ENCODE results near the gene ERO1B. TPM values are rescaled to one million over a fixed set of nuclear protein-coding genes. Genes with fewer than 3 reads are reported as not detected.

The ERO1B gene
- total RNA-seq, 1 donor = 5.2 TPM

DNA sequence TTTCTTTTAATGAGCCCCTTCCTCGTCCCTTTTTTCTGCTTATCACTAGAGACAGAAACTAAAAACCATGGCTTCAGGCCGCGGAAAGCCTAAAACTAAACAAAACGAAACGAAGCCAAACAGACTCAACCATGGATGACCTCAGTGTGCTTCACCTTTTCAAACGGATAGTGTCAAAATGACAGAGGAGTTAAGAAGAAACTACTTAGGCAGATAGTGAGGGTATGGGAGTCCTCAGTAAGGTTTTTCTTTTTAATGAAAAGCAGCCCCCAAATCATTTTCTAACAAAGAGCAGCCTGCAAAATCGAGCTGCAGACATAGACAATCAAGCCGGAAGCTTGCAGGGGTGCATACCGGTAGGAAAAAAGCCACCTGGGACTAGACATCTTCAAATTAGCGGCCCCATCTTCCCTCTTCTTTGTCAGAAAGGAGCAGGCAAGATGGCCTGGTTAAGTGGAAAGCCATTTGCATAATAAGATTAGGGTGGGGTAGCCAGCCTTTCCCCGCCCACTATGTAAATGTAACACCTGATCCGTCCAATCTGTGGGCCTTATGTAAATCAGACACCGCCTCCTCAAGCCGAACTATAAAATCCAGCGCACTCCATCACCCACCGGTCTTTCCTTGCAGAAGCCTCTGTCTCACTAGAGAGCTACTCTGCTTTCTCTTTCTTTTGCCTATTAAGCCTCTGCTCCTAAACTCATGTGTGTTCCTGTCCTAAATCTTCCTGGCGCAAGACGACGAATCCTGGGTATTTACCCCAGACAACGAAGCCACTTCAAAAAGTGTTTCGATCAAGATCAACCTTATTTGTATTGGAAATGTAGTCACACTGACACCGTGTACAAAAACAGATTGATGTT is 6.2 kb upstream of the ERO1B start:
- peak; percentile 33 for DNase-seq (ENCODE audit: low read depth)

DNA sequence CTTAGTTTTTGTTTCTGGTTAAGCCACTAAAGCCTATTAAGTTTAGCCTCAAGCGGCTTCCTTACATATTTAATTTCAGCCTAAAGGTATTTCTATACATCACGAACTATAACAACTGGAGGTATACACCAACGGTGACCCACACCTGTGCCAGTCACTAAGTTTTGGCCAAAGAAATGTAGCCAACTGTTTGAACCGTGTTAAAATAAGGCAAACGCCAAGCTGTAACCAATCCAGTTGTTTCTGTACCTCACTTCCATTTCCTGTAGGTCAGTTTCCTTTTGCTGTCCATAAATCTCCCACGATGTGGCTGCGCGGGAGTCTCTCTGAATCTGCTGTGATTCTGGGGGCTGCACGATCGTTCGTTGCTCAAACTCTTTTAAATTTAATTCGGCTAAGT is 5.6 kb upstream of the ERO1B start:
- TF ChIP-seq, protein P1, sequence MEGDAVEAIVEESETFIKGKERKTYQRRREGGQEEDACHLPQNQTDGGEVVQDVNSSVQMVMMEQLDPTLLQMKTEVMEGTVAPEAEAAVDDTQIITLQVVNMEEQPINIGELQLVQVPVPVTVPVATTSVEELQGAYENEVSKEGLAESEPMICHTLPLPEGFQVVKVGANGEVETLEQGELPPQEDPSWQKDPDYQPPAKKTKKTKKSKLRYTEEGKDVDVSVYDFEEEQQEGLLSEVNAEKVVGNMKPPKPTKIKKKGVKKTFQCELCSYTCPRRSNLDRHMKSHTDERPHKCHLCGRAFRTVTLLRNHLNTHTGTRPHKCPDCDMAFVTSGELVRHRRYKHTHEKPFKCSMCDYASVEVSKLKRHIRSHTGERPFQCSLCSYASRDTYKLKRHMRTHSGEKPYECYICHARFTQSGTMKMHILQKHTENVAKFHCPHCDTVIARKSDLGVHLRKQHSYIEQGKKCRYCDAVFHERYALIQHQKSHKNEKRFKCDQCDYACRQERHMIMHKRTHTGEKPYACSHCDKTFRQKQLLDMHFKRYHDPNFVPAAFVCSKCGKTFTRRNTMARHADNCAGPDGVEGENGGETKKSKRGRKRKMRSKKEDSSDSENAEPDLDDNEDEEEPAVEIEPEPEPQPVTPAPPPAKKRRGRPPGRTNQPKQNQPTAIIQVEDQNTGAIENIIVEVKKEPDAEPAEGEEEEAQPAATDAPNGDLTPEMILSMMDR (IDR thresholded peaks at IDR 0.05; ENCODE audit: insufficient read depth, low read depth, low read length) = no peak
- no peak for DNase-seq (ENCODE audit: low read depth)
- H3K4me3 ChIP-seq (ENCODE audit: low read depth, low read length) = no peak overlapping the region

More for the DNA sequence above, 6.2 kb upstream of the ERO1B start:
- H3K4me3 ChIP-seq (ENCODE audit: low read depth, low read length) = no peak overlapping the region
- TF ChIP-seq, protein P1 (IDR thresholded peaks at IDR 0.05; ENCODE audit: insufficient read depth, low read depth, low read length) = no peak

DNA sequence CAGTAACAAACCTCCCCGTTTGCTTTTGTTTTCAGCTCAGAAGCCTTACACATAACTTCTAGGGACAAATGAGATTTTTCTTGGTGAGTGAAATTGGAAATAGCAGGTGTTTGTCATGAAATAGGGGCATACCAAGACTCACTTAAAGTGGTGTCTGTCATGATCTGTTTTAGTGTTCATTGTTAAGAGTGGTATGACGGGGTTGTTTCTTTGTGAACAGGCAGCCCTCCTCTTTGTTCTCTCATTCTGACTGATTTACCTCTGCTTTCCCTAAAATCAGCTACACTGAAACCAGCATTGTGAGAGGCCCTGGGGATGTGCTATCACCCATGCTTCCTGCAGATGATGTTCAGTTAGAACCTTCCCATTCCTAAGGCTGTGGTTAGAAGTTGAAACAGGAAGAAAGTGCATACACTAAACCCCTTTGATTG is 2.5 kb upstream of the ERO1B start:
- DNase-seq (ENCODE audit: low read depth) = no peak
- TF ChIP-seq, protein P1 (IDR thresholded peaks at IDR 0.05; ENCODE audit: insufficient read depth, low read depth, low read length) = no peak
- H3K4me3 ChIP-seq (ENCODE audit: low read depth, low read length) = no peak overlapping the region

DNA sequence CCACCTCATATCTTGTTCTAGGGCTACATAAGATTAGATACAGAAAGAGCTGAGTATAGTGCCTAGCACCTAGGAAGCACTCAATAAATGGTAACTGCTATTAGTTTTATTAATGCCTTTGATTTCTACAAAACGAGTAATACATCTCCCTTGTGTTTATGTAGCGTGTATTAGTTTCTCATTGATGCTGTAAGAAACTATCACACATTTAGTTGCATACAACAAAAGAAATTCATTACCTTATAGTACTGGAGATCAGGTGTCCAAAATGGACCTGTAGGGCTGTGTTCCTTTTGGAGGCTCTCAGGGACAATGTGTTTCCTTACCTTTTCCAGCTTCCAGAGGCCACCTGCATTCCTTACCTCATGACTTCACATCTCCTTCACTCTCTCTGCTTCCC is 961 bp upstream of the ERO1B start:
- DNase-seq (ENCODE audit: low read depth) = no peak
- H3K4me3 ChIP-seq (ENCODE audit: low read depth, low read length) = peak overlapping the region; percentile 82

DNA sequence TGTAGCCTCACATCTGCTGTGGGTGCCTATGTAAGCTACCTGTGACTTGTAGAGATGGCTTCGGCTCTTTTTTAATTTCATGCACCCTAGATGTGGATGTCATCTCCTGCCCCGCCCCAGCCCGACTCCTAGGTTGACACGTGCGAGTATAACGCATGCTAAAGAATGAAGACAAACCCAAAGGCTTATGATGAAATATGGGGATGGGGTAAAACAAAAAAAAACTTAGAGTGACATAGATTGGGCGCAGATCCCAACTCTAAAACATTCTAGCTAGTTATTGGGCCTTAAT is 613 bp upstream of the ERO1B start:
- peak overlapping the region; percentile 82 for H3K4me3 ChIP-seq (ENCODE audit: low read depth, low read length)
- TF ChIP-seq, protein P1 (IDR thresholded peaks at IDR 0.05; ENCODE audit: insufficient read depth, low read depth, low read length) = no peak
- DNase-seq (ENCODE audit: low read depth) = no peak

More for the DNA sequence above, 961 bp upstream of the ERO1B start:
- TF ChIP-seq, protein P1 (IDR thresholded peaks at IDR 0.05; ENCODE audit: insufficient read depth, low read depth, low read length) = no peak

DNA sequence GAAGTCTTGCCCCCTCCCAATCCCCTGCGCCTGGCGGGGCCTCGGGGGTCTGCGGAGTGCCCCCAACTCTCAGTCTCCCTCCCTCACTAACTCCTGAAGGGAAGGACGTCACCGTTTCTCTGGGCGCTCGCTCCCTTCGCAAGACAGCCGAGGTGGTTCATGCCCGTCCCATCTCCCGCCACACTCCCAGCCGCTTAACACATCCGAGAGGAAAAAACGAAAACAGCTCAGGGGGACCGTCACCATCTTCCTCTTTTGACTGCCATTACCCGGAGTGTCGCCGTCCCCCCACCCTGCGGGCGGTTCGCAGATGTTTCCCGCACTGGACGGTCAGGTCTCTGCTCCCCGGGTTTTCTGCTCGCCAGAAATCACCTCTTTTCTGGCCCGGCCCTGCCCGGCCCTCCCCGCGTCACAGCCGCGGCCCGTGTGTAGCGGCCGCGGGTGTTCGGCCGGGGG is 532 bp downstream of the ERO1B start:
- DNase-seq (ENCODE audit: low read depth) = peak; percentile 32
- TF ChIP-seq, protein P1 (IDR thresholded peaks at IDR 0.05; ENCODE audit: insufficient read depth, low read depth, low read length) = no peak

More for the DNA sequence above, 532 bp downstream of the ERO1B start:
- H3K4me3 ChIP-seq (ENCODE audit: low read depth, low read length) = peak overlapping the region; percentile 82

Data from fibroblast of villous mesenchyme (primary cell).